ENCODE measurements around the gene SLC6A20.

GRCh38 chr3:45742461-45743089 is 53.8 kb downstream of the SLC6A20 start:
- TF ChIP-seq, protein P1, sequence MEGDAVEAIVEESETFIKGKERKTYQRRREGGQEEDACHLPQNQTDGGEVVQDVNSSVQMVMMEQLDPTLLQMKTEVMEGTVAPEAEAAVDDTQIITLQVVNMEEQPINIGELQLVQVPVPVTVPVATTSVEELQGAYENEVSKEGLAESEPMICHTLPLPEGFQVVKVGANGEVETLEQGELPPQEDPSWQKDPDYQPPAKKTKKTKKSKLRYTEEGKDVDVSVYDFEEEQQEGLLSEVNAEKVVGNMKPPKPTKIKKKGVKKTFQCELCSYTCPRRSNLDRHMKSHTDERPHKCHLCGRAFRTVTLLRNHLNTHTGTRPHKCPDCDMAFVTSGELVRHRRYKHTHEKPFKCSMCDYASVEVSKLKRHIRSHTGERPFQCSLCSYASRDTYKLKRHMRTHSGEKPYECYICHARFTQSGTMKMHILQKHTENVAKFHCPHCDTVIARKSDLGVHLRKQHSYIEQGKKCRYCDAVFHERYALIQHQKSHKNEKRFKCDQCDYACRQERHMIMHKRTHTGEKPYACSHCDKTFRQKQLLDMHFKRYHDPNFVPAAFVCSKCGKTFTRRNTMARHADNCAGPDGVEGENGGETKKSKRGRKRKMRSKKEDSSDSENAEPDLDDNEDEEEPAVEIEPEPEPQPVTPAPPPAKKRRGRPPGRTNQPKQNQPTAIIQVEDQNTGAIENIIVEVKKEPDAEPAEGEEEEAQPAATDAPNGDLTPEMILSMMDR (IDR thresholded peaks at IDR 0.05): no peak
- TF ChIP-seq POLR2A (IDR thresholded peaks at IDR 0.05): no peak
